Nephron (organoid): ENCODE measurements around the gene TMEM59L.

ENCODE experiments used
- H3K27ac Mint-ChIP-seq, 3 experiments: 2 replicates each; pipeline ENCODE4 v1.8.0; 2020; ENCODE audit warnings: mixed read lengths in 3 of 3, mild to moderate bottlenecking in 2 of 3, moderate library complexity in 1 of 3
- H3K27me3 Mint-ChIP-seq: 2 replicates; pipeline ENCODE4 v1.8.0; 2021; ENCODE audit warnings: low read depth, mild to moderate bottlenecking, moderate library complexity, mixed read lengths
- H3K36me3 Mint-ChIP-seq: 2 replicates; pipeline ENCODE4 v1.8.0; 2020; ENCODE audit warnings: low read depth, mixed read lengths
- H3K4me1 Mint-ChIP-seq: 2 replicates; pipeline ENCODE4 v1.8.0; 2020; ENCODE audit warnings: mixed read lengths
- H3K4me3 Mint-ChIP-seq, 3 experiments: 2 replicates each; pipeline ENCODE4 v1.8.0; 2020; ENCODE audit warnings: mild to moderate bottlenecking in 3 of 3, mixed read lengths in 3 of 3, moderate library complexity in 2 of 3
- H3K9me3 Mint-ChIP-seq: 2 replicates; pipeline ENCODE4 v1.8.0; 2020; ENCODE audit warnings: mixed read lengths
- CTCF ChIP-seq, 3 experiments: fragments of 200-600 bp; sonication (generic); IDR thresholded peaks; one replicate each; pipeline ENCODE4 v1.5.0; 2021; ENCODE audit warnings: antibody characterized with exemption in 3 of 3; ENCODE audit not compliant: unreplicated experiment in 3 of 3

The TMEM59L gene

GRCh38 chr19:18651300-18651699 lies 38.6 kb downstream of the TMEM59L start:
- no peaks in the 10 kb centered on the region for H3K9me3 Mint-ChIP-seq
- no peak for TF ChIP-seq CTCF (IDR thresholded peaks at IDR 0.05; ENCODE audit: unreplicated experiment in 3 of 3)
- H3K4me3 Mint-ChIP-seq, result peak overlapping the region in 1 of 3 experiments; percentile 77
- peak overlapping the region in 1 of 3 experiments; percentile 90 for H3K27ac Mint-ChIP-seq
- H3K27me3 Mint-ChIP-seq, result peaks cover 26% of the 10 kb centered on the region
- H3K36me3 Mint-ChIP-seq, result no peaks in the 10 kb centered on the region
- H3K4me1 Mint-ChIP-seq, result peaks cover 51% of the 10 kb centered on the region

GRCh38 chr19:18651733-18652132 lies 39.1 kb downstream of the TMEM59L start:
- Mint-ChIP-seq H3K4me3 (no peak overlapping the region), H3K4me1 (peaks cover 49% of the 10 kb centered on the region), H3K27me3 (peaks cover 26% of the 10 kb centered on the region), H3K9me3 (no peaks in the 10 kb centered on the region), H3K36me3 (no peaks in the 10 kb centered on the region), H3K27ac (peak overlapping the region in 1 of 3 experiments; percentile 17)
- no peak for TF ChIP-seq CTCF (IDR thresholded peaks at IDR 0.05; ENCODE audit: unreplicated experiment in 3 of 3)

GRCh38 chr19:18653853-18654252 lies 41.2 kb downstream of the TMEM59L start:
- H3K4me3 Mint-ChIP-seq, result no peak overlapping the region
- TF ChIP-seq CTCF (IDR thresholded peaks at IDR 0.05; ENCODE audit: unreplicated experiment in 3 of 3), result no peak
- peaks cover 53% of the 10 kb centered on the region for H3K4me1 Mint-ChIP-seq
- H3K27ac Mint-ChIP-seq, result no peak overlapping the region
- peaks cover 19% of the 10 kb centered on the region for H3K27me3 Mint-ChIP-seq
- H3K9me3 Mint-ChIP-seq, result no peaks in the 10 kb centered on the region
- no peaks in the 10 kb centered on the region for H3K36me3 Mint-ChIP-seq

- no peaks in the 10 kb centered on the region for H3K9me3 Mint-ChIP-seq
- peaks cover 14% of the 10 kb centered on the region for H3K27me3 Mint-ChIP-seq
- no peaks in the 10 kb centered on the region for H3K36me3 Mint-ChIP-seq
These were observed 41.8 kb downstream of the TMEM59L start for GRCh38 chr19:18654469-18654868.

GRCh38 chr19:18655173-18655844 lies 42.6 kb downstream of the TMEM59L start:
- peaks cover 7% of the 10 kb centered on the region for H3K27me3 Mint-ChIP-seq
- peaks cover 46% of the 10 kb centered on the region for H3K4me1 Mint-ChIP-seq
- no peak for TF ChIP-seq CTCF (IDR thresholded peaks at IDR 0.05; ENCODE audit: unreplicated experiment in 3 of 3)
- H3K36me3 Mint-ChIP-seq, result no peaks in the 10 kb centered on the region
- H3K27ac Mint-ChIP-seq, result no peak overlapping the region
- no peak overlapping the region for H3K4me3 Mint-ChIP-seq
- no peaks in the 10 kb centered on the region for H3K9me3 Mint-ChIP-seq

More at GRCh38 chr19:18654469-18654868, 41.8 kb downstream of the TMEM59L start:
- no peak overlapping the region for H3K27ac Mint-ChIP-seq
- no peak for TF ChIP-seq CTCF (IDR thresholded peaks at IDR 0.05; ENCODE audit: unreplicated experiment in 3 of 3)
- H3K4me1 Mint-ChIP-seq, result peaks cover 53% of the 10 kb centered on the region
- H3K4me3 Mint-ChIP-seq, result no peak overlapping the region
